HCT116 (cell line): ENCODE results near the gene CD2.

Experiments used
- EZH2 ChIP-seq: fragments of 200-600 bp; sonication (generic); IDR thresholded peaks from 2 replicates; pipeline ENCODE4 v1.6.1; 2017; ENCODE audit warnings: antibody characterized with exemption, mixed run types
- FOSL1 ChIP-seq: IDR thresholded peaks from 2 replicates; pipeline ENCODE4 v1.6.1; 2012; ENCODE audit warnings: low read depth
- POLR2A ChIP-seq: IDR thresholded peaks from 2 replicates; pipeline ENCODE4 v1.7.0; 2011; ENCODE audit warnings: borderline replicate concordance; ENCODE audit not compliant: insufficient read depth, insufficient read length; ENCODE audit errors: extremely low read depth
- POLR2AphosphoS5 ChIP-seq: IDR thresholded peaks from 2 replicates; pipeline ENCODE4 v1.6.1; 2011; ENCODE audit warnings: mild to moderate bottlenecking, low read depth, low read length, moderate library complexity
- RAD21 ChIP-seq: IDR thresholded peaks from 2 replicates; pipeline ENCODE4 v1.6.1; 2012; ENCODE audit warnings: low read depth, mild to moderate bottlenecking
- ZNF274 ChIP-seq: fragments of 200-500 bp; sonication (Bioruptor generic); IDR thresholded peaks from 2 replicates; pipeline ENCODE4 v1.6.1; 2014; ENCODE audit warnings: mild to moderate bottlenecking, low read depth, low read length, inconsistent platforms
- TF ChIP-seq, protein P1 (sequence below), 3 experiments: fragments of 200-600 bp in 1 of 3; sonication (generic) in 1 of 3; IDR thresholded peaks in 2 of 3; conservative IDR thresholded peaks in 1 of 3; 2 replicates each; pipeline ENCODE4 v1.5.1; 2012 to 2017; ENCODE audit warnings: low read depth in 2 of 3, low read length in 2 of 3, antibody characterized with exemption in 1 of 3, borderline replicate concordance in 1 of 3, control low read depth in 1 of 3, mild to moderate bottlenecking in 1 of 3, mixed read lengths in 1 of 3, mixed run types in 1 of 3, moderate library complexity in 1 of 3; ENCODE audit not compliant: insufficient read depth in 1 of 3
- TF ChIP-seq, protein P2 (sequence below): IDR thresholded peaks from 2 replicates; pipeline ENCODE4 v1.6.1; 2012

DNA sequence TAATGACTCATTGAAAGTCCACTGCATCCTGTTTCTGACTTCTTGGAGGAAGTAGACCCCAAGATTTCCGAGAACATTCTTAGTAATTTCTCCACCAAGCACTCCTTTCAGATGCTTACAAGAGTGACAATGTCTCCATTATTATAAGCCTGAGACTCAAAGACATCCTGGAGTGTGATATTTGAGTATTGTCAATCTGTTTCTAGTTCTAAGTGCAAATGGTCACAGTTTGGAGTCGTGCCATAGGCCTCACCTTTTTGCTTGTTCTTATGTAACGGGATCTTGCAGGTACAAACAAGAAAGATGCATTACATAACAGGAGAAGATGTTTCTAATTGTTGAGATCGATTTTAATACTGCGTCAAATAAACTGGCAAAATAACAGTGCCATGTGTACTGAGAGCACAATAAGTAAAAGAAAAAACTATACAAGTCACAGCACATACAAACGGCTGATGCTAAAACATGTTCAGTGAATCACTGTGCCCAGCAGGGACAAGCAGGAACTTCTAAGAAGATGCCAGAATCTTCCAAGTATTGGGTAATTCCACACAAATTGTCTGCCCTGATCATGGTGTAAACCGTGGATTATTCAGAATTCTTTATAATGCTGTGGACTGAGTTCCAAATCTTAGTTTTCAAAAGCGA is 54.1 kb downstream of the CD2 start:
- TF ChIP-seq, protein P1, sequence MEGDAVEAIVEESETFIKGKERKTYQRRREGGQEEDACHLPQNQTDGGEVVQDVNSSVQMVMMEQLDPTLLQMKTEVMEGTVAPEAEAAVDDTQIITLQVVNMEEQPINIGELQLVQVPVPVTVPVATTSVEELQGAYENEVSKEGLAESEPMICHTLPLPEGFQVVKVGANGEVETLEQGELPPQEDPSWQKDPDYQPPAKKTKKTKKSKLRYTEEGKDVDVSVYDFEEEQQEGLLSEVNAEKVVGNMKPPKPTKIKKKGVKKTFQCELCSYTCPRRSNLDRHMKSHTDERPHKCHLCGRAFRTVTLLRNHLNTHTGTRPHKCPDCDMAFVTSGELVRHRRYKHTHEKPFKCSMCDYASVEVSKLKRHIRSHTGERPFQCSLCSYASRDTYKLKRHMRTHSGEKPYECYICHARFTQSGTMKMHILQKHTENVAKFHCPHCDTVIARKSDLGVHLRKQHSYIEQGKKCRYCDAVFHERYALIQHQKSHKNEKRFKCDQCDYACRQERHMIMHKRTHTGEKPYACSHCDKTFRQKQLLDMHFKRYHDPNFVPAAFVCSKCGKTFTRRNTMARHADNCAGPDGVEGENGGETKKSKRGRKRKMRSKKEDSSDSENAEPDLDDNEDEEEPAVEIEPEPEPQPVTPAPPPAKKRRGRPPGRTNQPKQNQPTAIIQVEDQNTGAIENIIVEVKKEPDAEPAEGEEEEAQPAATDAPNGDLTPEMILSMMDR (IDR thresholded peaks at IDR 0.05 in 2 of 3, conservative IDR thresholded peaks at IDR 0.05 in 1 of 3; ENCODE audit: borderline replicate concordance in 1 of 3, insufficient read depth in 1 of 3, low read depth in 2 of 3, low read length in 2 of 3), result no peak
- no peak for TF ChIP-seq EZH2
- TF ChIP-seq, protein P2, sequence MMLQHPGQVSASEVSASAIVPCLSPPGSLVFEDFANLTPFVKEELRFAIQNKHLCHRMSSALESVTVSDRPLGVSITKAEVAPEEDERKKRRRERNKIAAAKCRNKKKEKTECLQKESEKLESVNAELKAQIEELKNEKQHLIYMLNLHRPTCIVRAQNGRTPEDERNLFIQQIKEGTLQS, result no peak
- no peak for TF ChIP-seq POLR2AphosphoS5
- no peak for TF ChIP-seq RAD21
- no peak for TF ChIP-seq ZNF274
- TF ChIP-seq POLR2A, result no peak
- TF ChIP-seq FOSL1, result no peak
